Measurements from ENCODE around the gene RCOR1.

DNA sequence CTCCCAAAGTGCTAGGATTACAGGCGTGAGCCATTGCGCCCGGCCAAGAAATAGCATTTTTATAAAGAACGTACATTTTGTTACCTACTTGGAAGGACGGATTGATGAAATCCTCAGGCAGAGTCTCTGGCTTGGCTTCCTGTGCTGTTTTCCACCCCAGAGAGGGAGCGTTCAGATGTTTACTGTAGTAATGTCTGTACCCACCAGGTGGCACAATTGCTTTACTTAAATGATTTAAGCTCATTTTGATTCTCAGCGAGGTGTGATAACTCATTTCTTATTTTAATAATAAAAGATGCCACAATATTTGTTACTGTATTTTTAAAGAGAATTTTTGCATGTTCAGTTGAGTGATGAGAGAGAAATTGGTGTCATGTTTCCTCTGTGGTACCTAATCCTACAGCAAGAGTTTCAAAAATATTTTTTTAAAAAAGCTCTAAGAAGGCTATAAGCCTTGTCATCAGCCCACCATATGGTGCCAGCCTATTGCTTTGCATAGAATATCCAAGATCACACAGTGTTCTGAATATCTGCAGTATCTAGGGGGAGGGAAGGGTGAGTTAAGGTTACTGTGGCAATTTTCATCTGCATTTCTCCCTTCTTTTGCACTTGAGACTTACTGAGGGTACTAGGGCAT is 102.2 kb downstream of the RCOR1 start:
- TF ChIP-seq POLR2A (IDR thresholded peaks at IDR 0.05; ENCODE audit: low read length) (no peak), GATA1 (IDR thresholded peaks at IDR 0.05; ENCODE audit: low read depth, low read length) (no peak)

Data from erythroblast (primary cell).